Sigmoid colon (tissue), 7 donors: ENCODE measurements around the gene PIGN. TPM values are rescaled to one million over a fixed set of nuclear protein-coding genes. Genes with fewer than 3 reads are reported as not detected.
"Not testable (repeated sequence)": the region's sequence is repeated elsewhere in the genome, so short reads cannot be mapped to it uniquely, and the experiment has no call there.

Experiments
- DNase-seq: peaks from one replicate; pipeline ENCODE4 v3.0.0-alpha.2; 2019
- H3K27ac ChIP-seq, 4 donors: fragments of 200-600 bp; sonication (generic); one replicate each; pipeline ENCODE4 v1.5.1; 2016 to 2019; ENCODE audit warnings: mild to moderate bottlenecking in 1 of 4
- H3K27me3 ChIP-seq, 3 donors: fragments of 200-600 bp; sonication (generic); one replicate each; pipeline ENCODE4 v1.5.1; 2019; ENCODE audit warnings: mild to moderate bottlenecking in 1 of 3
- H3K36me3 ChIP-seq, 4 donors: fragments of 200-600 bp; sonication (generic); one replicate each; pipeline ENCODE4 v1.5.1; 2016 to 2019
- H3K4me1 ChIP-seq, 4 donors: fragments of 200-600 bp; sonication (generic); one replicate each; pipeline ENCODE4 v1.5.1; 2017 to 2019
- H3K4me3 ChIP-seq, 4 donors: fragments of 200-600 bp; sonication (generic); one replicate each; pipeline ENCODE4 v1.5.1; 2017 to 2019; ENCODE audit warnings: mild to moderate bottlenecking in 2 of 4, moderate library complexity in 1 of 4
- H3K9me3 ChIP-seq, 4 donors: fragments of 200-600 bp in 3 of 4; sonication (generic) in 3 of 4; one replicate each; pipeline versions ENCODE4 v1.5.1 to v1.6.1; 2013 to 2019
- CTCF ChIP-seq, 4 experiments: fragments of 450-650 bp in 3 of 4; fragments of 200-600 bp in 1 of 4; IDR thresholded peaks; one replicate each; pipeline ENCODE4 v1.5.1; 2016 to 2019; ENCODE audit warnings: antibody characterized with exemption in 4 of 4, mild to moderate bottlenecking in 3 of 4, moderate library complexity in 2 of 4
- EP300 ChIP-seq, 4 donors: sonication (generic); formaldehyde crosslinking; IDR thresholded peaks; one replicate each; pipeline ENCODE4 v1.6.1; 2017; ENCODE audit warnings: antibody characterized with exemption in 4 of 4
- POLR2A ChIP-seq, 2 donors: fragments of 450-650 bp; IDR thresholded peaks; one replicate each; pipeline ENCODE4 v1.6.1; 2016; ENCODE audit warnings: antibody characterized with exemption in 2 of 2, mild to moderate bottlenecking in 2 of 2, moderate library complexity in 2 of 2
- POLR2AphosphoS5 ChIP-seq, 4 donors: sonication (generic); formaldehyde crosslinking; IDR thresholded peaks; one replicate each; pipeline ENCODE4 v1.6.1; 2017; ENCODE audit warnings: antibody characterized with exemption in 4 of 4
- WGBS, 2 donors: extraction: QIAGEN DNeasy Blood & Tissue Kit; methylation state at CpG; one replicate each; pipeline ENCODE4 v1.1.7; 2013; 5-methylcytosine and 5-hydroxymethylcytosine counted together
- intact Hi-C: fragments of 100-400 bp; cut with DNase I; formaldehyde crosslinking; loops from one replicate; pipeline ENCODE4 v1.15.1; 2023
- polyA plus RNA-seq, 3 donors: library from polyadenylated mRNA; stranded (reverse); fragments of 200-250 nt; gene quantifications; one replicate each; pipeline ENCODE4 v1.2.3, GENCODE V29; 2013
- total RNA-seq, 4 donors: library from RNA; depleted of rRNA; stranded (reverse); fragments of >200 nt; gene quantifications; one replicate each; pipeline ENCODE4 v1.1.0, GENCODE V29; 2016
- donor health status: healthy with polysubstance abuse.
- donor health status: Bipolar disorder and iron deficiency.
- donor health status: healthy.

PIGN gene
- total and polyA plus RNA-seq, 7 donors, result 3.0 to 23.2 (median 18.4) TPM

GRCh38 chr18:62037989-62038778, 148.7 kb downstream of the PIGN start:
- Histone ChIP-seq H3K4me3 (no peak overlapping the region), H3K36me3 (peaks cover 0 to 5% (median 0%) of the 10 kb centered on the region in 4 donors), H3K27ac (peak overlapping the region in 1 of 4 donors; percentile 8), H3K9me3 (no peaks in the 10 kb centered on the region), H3K4me1 (peaks cover 0 to 17% (median 7%) of the 10 kb centered on the region in 4 donors), H3K27me3 (no peaks in the 10 kb centered on the region)
- intact Hi-C loops, result no loop called here
- DNase-seq, result no peak
- TF ChIP-seq POLR2A (IDR thresholded peaks at IDR 0.05), result no peak
- no peak for TF ChIP-seq POLR2AphosphoS5 (IDR thresholded peaks at IDR 0.05)
- TF ChIP-seq EP300 (IDR thresholded peaks at IDR 0.05), result no peak
- no peak for TF ChIP-seq CTCF (IDR thresholded peaks at IDR 0.05)
- 75 to 82% methylated on average over 6 of the region's 6 CpGs for WGBS, 2 donors

- Histone ChIP-seq H3K36me3 (peaks cover 0 to 4% (median 0%) of the 10 kb centered on the region in 4 donors), H3K4me1 (peaks cover 0 to 17% (median 7%) of the 10 kb centered on the region in 4 donors), H3K9me3 (no peaks in the 10 kb centered on the region), H3K27ac (peak overlapping the region in 1 of 4 donors; percentile 8), H3K27me3 (no peaks in the 10 kb centered on the region), H3K4me3 (no peak overlapping the region)
- intact Hi-C loops, result no loop called here
- no peak for DNase-seq
- 78 to 91% methylated on average over 11 of the region's 11 CpGs for WGBS, 2 donors
- no peak for TF ChIP-seq EP300 (IDR thresholded peaks at IDR 0.05)
- TF ChIP-seq CTCF (IDR thresholded peaks at IDR 0.05), result no peak
- TF ChIP-seq POLR2AphosphoS5 (IDR thresholded peaks at IDR 0.05), result no peak
- TF ChIP-seq POLR2A (IDR thresholded peaks at IDR 0.05), result no peak
Measured at GRCh38 chr18:62037012-62037742, 149.7 kb downstream of the PIGN start.

- H3K27ac ChIP-seq, H3K36me3 ChIP-seq, DNase-seq, intact Hi-C loops, H3K4me3 ChIP-seq, H3K27me3 ChIP-seq, H3K9me3 ChIP-seq: not testable (repeated sequence)
- peaks cover 0 to 20% (median 7%) of the 10 kb centered on the region in 4 donors for H3K4me1 ChIP-seq
- WGBS, 2 donors, result 78 to 80% methylated on average over 3 of the region's 3 CpGs
Measured at GRCh38 chr18:62034286-62034685, 152.6 kb downstream of the PIGN start.

- Histone ChIP-seq H3K27me3 (no peaks in the 10 kb centered on the region), H3K4me1 (peaks cover 0 to 19% (median 6%) of the 10 kb centered on the region in 4 donors), H3K4me3 (no peak overlapping the region), H3K36me3 (no peaks in the 10 kb centered on the region), H3K9me3 (no peaks in the 10 kb centered on the region), H3K27ac (no peak overlapping the region)
- no peak for TF ChIP-seq POLR2AphosphoS5 (IDR thresholded peaks at IDR 0.05)
- no peak for TF ChIP-seq EP300 (IDR thresholded peaks at IDR 0.05)
- TF ChIP-seq POLR2A (IDR thresholded peaks at IDR 0.05), result no peak
- TF ChIP-seq CTCF (IDR thresholded peaks at IDR 0.05), result no peak
- intact Hi-C loops, result no loop called here
- no peak for DNase-seq
Measured at GRCh38 chr18:62033756-62034155, 153.1 kb downstream of the PIGN start.

GRCh38 chr18:62033207-62033606, 153.6 kb downstream of the PIGN start:
- Histone ChIP-seq H3K9me3 (no peaks in the 10 kb centered on the region), H3K4me1 (peaks cover 0 to 14% (median under 1%) of the 10 kb centered on the region in 4 donors), H3K36me3 (no peaks in the 10 kb centered on the region), H3K27me3 (no peaks in the 10 kb centered on the region), H3K4me3 (no peak overlapping the region), H3K27ac (no peak overlapping the region)
- 76 to 87% methylated on average over 5 of the region's 5 CpGs for WGBS, 2 donors
- DNase-seq, result no peak
- no peak for TF ChIP-seq POLR2A (IDR thresholded peaks at IDR 0.05)
- TF ChIP-seq EP300 (IDR thresholded peaks at IDR 0.05), result no peak
- no peak for TF ChIP-seq CTCF (IDR thresholded peaks at IDR 0.05)
- TF ChIP-seq POLR2AphosphoS5 (IDR thresholded peaks at IDR 0.05), result no peak
- intact Hi-C loops, result no loop called here
